PFSK-1 (cell line): Measurements from ENCODE around the gene SLC9A3.

ENCODE experiments used
- POLR2AphosphoS5 ChIP-seq: IDR thresholded peaks from 2 replicates; pipeline ENCODE4 v1.6.1; 2012; ENCODE audit warnings: low read depth, mild to moderate bottlenecking, control low read depth, low read length, moderate library complexity
- TAF1 ChIP-seq: IDR thresholded peaks from 2 replicates; pipeline ENCODE4 v1.6.1; 2012; ENCODE audit warnings: low read length, control low read depth, borderline replicate concordance; ENCODE audit not compliant: insufficient read depth
- TF ChIP-seq, protein P1 (sequence below), 2 experiments: IDR thresholded peaks; 2 replicates each; pipeline versions ENCODE4 v1.6.1 to v1.8.0; 2011 to 2012; ENCODE audit warnings: low read depth in 2 of 2, low read length in 2 of 2, control low read depth in 1 of 2, inconsistent platforms in 1 of 2, mild to moderate bottlenecking in 1 of 2, moderate library complexity in 1 of 2; ENCODE audit not compliant: insufficient read depth in 1 of 2

DNA sequence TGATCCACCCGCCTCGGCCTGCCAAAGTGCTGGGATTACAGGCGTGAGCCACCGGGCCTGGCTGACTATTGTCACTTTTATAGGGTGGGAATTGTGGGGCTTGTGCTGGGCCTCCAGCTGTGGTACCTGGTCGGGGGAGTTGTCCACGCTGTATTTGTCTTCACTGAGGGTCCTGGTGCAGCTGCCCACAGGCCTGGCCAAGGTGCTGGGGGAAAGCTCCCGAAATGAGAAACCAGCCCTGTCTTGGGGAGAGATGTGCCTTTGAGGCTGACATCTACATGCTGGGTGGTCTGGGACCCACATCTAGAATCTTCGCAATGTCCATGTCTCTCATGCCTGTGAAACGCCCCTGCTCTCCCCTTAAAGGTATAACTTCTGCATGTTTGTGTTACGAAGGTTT lies 78.7 kb downstream of the SLC9A3 start:
- no peak for TF ChIP-seq POLR2AphosphoS5
- TF ChIP-seq TAF1, result no peak
- TF ChIP-seq, protein P1, sequence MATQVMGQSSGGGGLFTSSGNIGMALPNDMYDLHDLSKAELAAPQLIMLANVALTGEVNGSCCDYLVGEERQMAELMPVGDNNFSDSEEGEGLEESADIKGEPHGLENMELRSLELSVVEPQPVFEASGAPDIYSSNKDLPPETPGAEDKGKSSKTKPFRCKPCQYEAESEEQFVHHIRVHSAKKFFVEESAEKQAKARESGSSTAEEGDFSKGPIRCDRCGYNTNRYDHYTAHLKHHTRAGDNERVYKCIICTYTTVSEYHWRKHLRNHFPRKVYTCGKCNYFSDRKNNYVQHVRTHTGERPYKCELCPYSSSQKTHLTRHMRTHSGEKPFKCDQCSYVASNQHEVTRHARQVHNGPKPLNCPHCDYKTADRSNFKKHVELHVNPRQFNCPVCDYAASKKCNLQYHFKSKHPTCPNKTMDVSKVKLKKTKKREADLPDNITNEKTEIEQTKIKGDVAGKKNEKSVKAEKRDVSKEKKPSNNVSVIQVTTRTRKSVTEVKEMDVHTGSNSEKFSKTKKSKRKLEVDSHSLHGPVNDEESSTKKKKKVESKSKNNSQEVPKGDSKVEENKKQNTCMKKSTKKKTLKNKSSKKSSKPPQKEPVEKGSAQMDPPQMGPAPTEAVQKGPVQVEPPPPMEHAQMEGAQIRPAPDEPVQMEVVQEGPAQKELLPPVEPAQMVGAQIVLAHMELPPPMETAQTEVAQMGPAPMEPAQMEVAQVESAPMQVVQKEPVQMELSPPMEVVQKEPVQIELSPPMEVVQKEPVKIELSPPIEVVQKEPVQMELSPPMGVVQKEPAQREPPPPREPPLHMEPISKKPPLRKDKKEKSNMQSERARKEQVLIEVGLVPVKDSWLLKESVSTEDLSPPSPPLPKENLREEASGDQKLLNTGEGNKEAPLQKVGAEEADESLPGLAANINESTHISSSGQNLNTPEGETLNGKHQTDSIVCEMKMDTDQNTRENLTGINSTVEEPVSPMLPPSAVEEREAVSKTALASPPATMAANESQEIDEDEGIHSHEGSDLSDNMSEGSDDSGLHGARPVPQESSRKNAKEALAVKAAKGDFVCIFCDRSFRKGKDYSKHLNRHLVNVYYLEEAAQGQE (IDR thresholded peaks at IDR 0.05; ENCODE audit: insufficient read depth in 1 of 2, low read depth in 2 of 2, low read length in 2 of 2), result no peak
